CD14-positive monocyte (primary cell): ENCODE results near the gene NOX5. TPM values are rescaled to one million over a fixed set of nuclear protein-coding genes. Genes with fewer than 3 reads are reported as not detected.
A peak's percentile ranks its signal among the peaks of the same experiment; 100 is the strongest.

Experiments used
- DNase-seq, 3 donors: peaks; one replicate each; pipeline ENCODE4 v3.0.0-alpha.2; 2011 to 2022
- H2AFZ ChIP-seq: 2 replicates; pipeline ENCODE4 v1.6.0; 2012; ENCODE audit warnings: mild to moderate bottlenecking, low read depth, low read length, inconsistent platforms; ENCODE audit not compliant: insufficient read depth, poor library complexity, severe bottlenecking
- H3K27ac ChIP-seq, 2 donors: 1 replicate in 1 of 2; 2 replicates in 1 of 2; pipeline ENCODE4 v1.5.1; 2012 to 2013; ENCODE audit warnings: low read length in 2 of 2, control low read depth in 1 of 2, inconsistent platforms in 1 of 2, low read depth in 1 of 2, mild to moderate bottlenecking in 1 of 2
- H3K27me3 ChIP-seq, 2 donors: one replicate each; pipeline versions ENCODE4 v1.6.0 to v1.6.1; 2011 to 2013; ENCODE audit warnings: low read length in 2 of 2; ENCODE audit not compliant: control insufficient read depth in 2 of 2, insufficient read depth in 2 of 2
- H3K36me3 ChIP-seq, 2 donors: replicated peaks in 1 of 2; 1 replicate in 1 of 2; 2 replicates in 1 of 2; pipeline versions ENCODE4 v1.5.1 to v1.6.1; 2012 to 2013; ENCODE audit warnings: low read length in 2 of 2, control low read depth in 1 of 2, inconsistent platforms in 1 of 2, mild to moderate bottlenecking in 1 of 2; ENCODE audit not compliant: insufficient read depth in 2 of 2, control insufficient read depth in 1 of 2
- H3K4me1 ChIP-seq, 2 donors: 1 replicate in 1 of 2; 2 replicates in 1 of 2; pipeline versions ENCODE4 v1.5.1 to v1.6.1; 2012 to 2013; ENCODE audit warnings: low read length in 2 of 2, control low read depth in 1 of 2, inconsistent platforms in 1 of 2, mild to moderate bottlenecking in 1 of 2, moderate library complexity in 1 of 2; ENCODE audit not compliant: insufficient read depth in 2 of 2, control insufficient read depth in 1 of 2
- H3K4me2 ChIP-seq: replicated peaks from 2 replicates; pipeline ENCODE3; 2012; ENCODE audit warnings: low read length, moderate library complexity, mild to moderate bottlenecking; ENCODE audit not compliant: poor library complexity, severe bottlenecking; ENCODE audit errors: extremely low read depth
- H3K4me3 ChIP-seq, 3 experiments: fragments of 200-600 bp in 1 of 3; sonication (generic) in 1 of 3; replicated peaks in 1 of 3; 1 replicate in 2 of 3; 2 replicates in 1 of 3; pipeline ENCODE4 v1.5.1; 2011 to 2013; ENCODE audit warnings: low read length in 3 of 3, mild to moderate bottlenecking in 3 of 3, control low read depth in 2 of 3, low read depth in 2 of 3, inconsistent platforms in 1 of 3, moderate library complexity in 1 of 3
- H3K79me2 ChIP-seq: 2 replicates; pipeline ENCODE4 v1.6.0; 2012; ENCODE audit warnings: mild to moderate bottlenecking, control low read depth, inconsistent platforms, low read length, moderate library complexity; ENCODE audit not compliant: insufficient read depth
- H3K9ac ChIP-seq: 2 replicates; pipeline ENCODE4 v1.6.0; 2017; ENCODE audit warnings: low read length, mild to moderate bottlenecking; ENCODE audit not compliant: insufficient read depth, poor library complexity, severe bottlenecking
- H3K9me3 ChIP-seq, 2 donors: replicated peaks in 1 of 2; 1 replicate in 1 of 2; 2 replicates in 1 of 2; pipeline versions ENCODE4 v1.5.1 to v1.6.1; 2012 to 2013; ENCODE audit warnings: low read length in 2 of 2, control low read depth in 1 of 2; ENCODE audit not compliant: control insufficient read depth in 1 of 2, insufficient read depth in 1 of 2
- H4K20me1 ChIP-seq: 2 replicates; pipeline ENCODE4 v1.6.0; 2012; ENCODE audit warnings: mild to moderate bottlenecking, low read length, control low read depth, moderate library complexity; ENCODE audit not compliant: insufficient read depth
- H3K27ac Mint-ChIP-seq, 7 donors: one replicate each; pipeline ENCODE4 v1.8.0; 2020; ENCODE audit warnings: mild to moderate bottlenecking in 7 of 7, mixed read lengths in 7 of 7, moderate library complexity in 6 of 7, inconsistent platforms in 2 of 7
- H3K27me3 Mint-ChIP-seq, 3 donors: one replicate each; pipeline ENCODE4 v1.8.0; 2021 to 2022; ENCODE audit warnings: low read depth in 3 of 3, mild to moderate bottlenecking in 3 of 3, mixed read lengths in 3 of 3, moderate library complexity in 3 of 3, inconsistent platforms in 1 of 3
- H3K36me3 Mint-ChIP-seq, 2 donors: one replicate each; pipeline ENCODE4 v1.8.0; 2020; ENCODE audit warnings: mixed read lengths in 2 of 2, inconsistent platforms in 1 of 2, mild to moderate bottlenecking in 1 of 2
- H3K4me1 Mint-ChIP-seq: one replicate; pipeline ENCODE4 v1.8.0; 2020; ENCODE audit warnings: mild to moderate bottlenecking, mixed read lengths
- H3K4me3 Mint-ChIP-seq, 2 donors: one replicate each; pipeline ENCODE4 v1.8.0; 2020; ENCODE audit warnings: mild to moderate bottlenecking in 2 of 2, mixed read lengths in 2 of 2, moderate library complexity in 1 of 2
- H3K9me3 Mint-ChIP-seq, 7 donors: one replicate each; pipeline ENCODE4 v1.8.0; 2020 to 2022; ENCODE audit warnings: mixed read lengths in 7 of 7, mild to moderate bottlenecking in 6 of 7, moderate library complexity in 6 of 7, inconsistent platforms in 2 of 7
- CTCF ChIP-seq: fragments of 200-600 bp; IDR thresholded peaks from one replicate; pipeline ENCODE4 v1.8.0; 2022; ENCODE audit warnings: antibody characterized with exemption, mild to moderate bottlenecking
- WGBS: methylation state at CpG from one replicate; pipeline ENCODE4 v1.1.5; 2013; ENCODE audit warnings: missing lambda C conversion rate; ENCODE audit not compliant: insufficient coverage; 5-methylcytosine and 5-hydroxymethylcytosine counted together
- intact Hi-C, 2 donors: fragments of 100-400 bp; cut with micrococcal nuclease; formaldehyde crosslinking; loops; one replicate each; pipeline versions ENCODE4 v1.15.0 to v1.15.1; 2023
- polyA plus RNA-seq, 3 donors: library from polyadenylated mRNA; depleted of rRNA in 1 of 3; unstranded in 2 of 3; stranded (reverse) in 1 of 3; fragments of 300-500 nt in 2 of 3; fragments of >200 nt in 1 of 3; fragmentation: Illumina TruSeq in 2 of 3; gene quantifications; 1 replicate in 2 of 3; 2 replicates in 1 of 3; pipeline ENCODE4 v1.2.3, GENCODE V29; 2012 to 2021

Gene NOX5
- polyA plus RNA-seq, 3 donors = not detected

DNA sequence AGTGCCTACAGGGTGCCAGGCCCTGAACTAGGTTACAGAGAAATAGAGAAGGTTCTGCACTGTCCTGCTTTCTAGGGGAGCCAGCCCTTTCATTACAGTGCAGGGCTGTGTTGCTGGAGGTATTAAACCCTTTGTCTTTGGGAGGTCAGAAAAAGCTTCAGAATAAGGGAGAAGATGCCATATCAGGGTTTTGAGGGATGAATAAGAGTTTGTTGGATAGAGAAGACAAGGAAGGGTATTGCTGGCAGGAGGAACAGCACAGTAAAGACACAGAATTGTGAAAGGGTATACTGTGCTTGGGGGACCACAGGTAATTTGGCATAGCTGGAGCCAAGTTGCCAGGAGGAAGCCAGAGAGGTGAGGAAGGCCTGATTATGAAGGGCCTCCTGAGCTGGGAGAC lies 23.0 kb downstream of the NOX5 start:
- H3K4me1 Mint-ChIP-seq = no peaks in the 10 kb centered on the region
- no peaks in the 10 kb centered on the region for H4K20me1 ChIP-seq
- no peaks in the 10 kb centered on the region for H3K9me3 ChIP-seq
- peaks cover 4 to 7% (median 4%) of the 10 kb centered on the region in 3 donors for H3K27me3 Mint-ChIP-seq
- no peak overlapping the region for H2AFZ ChIP-seq
- no peak for TF ChIP-seq CTCF
- H3K27ac Mint-ChIP-seq = no peak overlapping the region
- H3K27me3 ChIP-seq = no peaks in the 10 kb centered on the region
- no peak overlapping the region for H3K4me3 Mint-ChIP-seq
- H3K9me3 Mint-ChIP-seq = no peaks in the 10 kb centered on the region
- no peak for DNase-seq
- no peaks in the 10 kb centered on the region for H3K79me2 ChIP-seq
- no peaks in the 10 kb centered on the region for H3K36me3 ChIP-seq
- no peak overlapping the region for H3K27ac ChIP-seq
- H3K9ac ChIP-seq = no peak overlapping the region
- no peak overlapping the region for H3K4me3 ChIP-seq
- no peak overlapping the region for H3K4me2 ChIP-seq
- H3K36me3 Mint-ChIP-seq = no peaks in the 10 kb centered on the region
- no peaks in the 10 kb centered on the region for H3K4me1 ChIP-seq
- intact Hi-C loops = no loop called here

GRCh38 chr15:69037977-69038376 lies 23.5 kb downstream of the NOX5 start:
- intact Hi-C loops = no loop called here
- Mint-ChIP-seq H3K9me3 (no peaks in the 10 kb centered on the region), H3K36me3 (no peaks in the 10 kb centered on the region)

More at GRCh38 chr15:69037977-69038376, 23.5 kb downstream of the NOX5 start:
- WGBS = 98% methylated on average over 4 of the region's 5 CpGs
- no peaks in the 10 kb centered on the region for H3K27me3 ChIP-seq
- no peak overlapping the region for H3K27ac ChIP-seq
- no peak overlapping the region for H2AFZ ChIP-seq
- no peaks in the 10 kb centered on the region for H3K36me3 ChIP-seq
- H3K4me1 ChIP-seq = no peaks in the 10 kb centered on the region
- no peaks in the 10 kb centered on the region for H3K9me3 ChIP-seq
- H3K9ac ChIP-seq = no peak overlapping the region
- no peak overlapping the region for H3K4me2 ChIP-seq
- H3K27me3 Mint-ChIP-seq = peaks cover 0 to 4% (median 4%) of the 10 kb centered on the region in 3 donors
- no peak for DNase-seq
- TF ChIP-seq CTCF = no peak
- no peaks in the 10 kb centered on the region for H3K79me2 ChIP-seq
- H3K27ac Mint-ChIP-seq = peak overlapping the region in 1 of 7 donors; percentile 2
- no peaks in the 10 kb centered on the region for H3K4me1 Mint-ChIP-seq
- no peak overlapping the region for H3K4me3 Mint-ChIP-seq
- no peaks in the 10 kb centered on the region for H4K20me1 ChIP-seq
- no peak overlapping the region for H3K4me3 ChIP-seq
